Stimulated activated CD4-positive, alpha-beta T cell treated with anti-CD3 and anti-CD28 coated beads, TNF-alpha, amount 100 ng/mL, for 48 hours (primary cell): Measurements from ENCODE around the gene KRTAP5-4.
"Not testable (repeated sequence)": the region's sequence is repeated elsewhere in the genome, so short reads cannot be mapped to it uniquely, and the experiment has no call there.

Experiments used
- DNase-seq, 3 donors: peaks; one replicate each; pipeline ENCODE4 v3.0.0-alpha.2; 2020; ENCODE audit warnings: low read depth in 3 of 3

KRTAP5-4 gene

GRCh38 chr11:1652771-1653540 lies 31.0 kb upstream of the KRTAP5-4 start:
- peak; percentile 53 to 74 (median 65) for DNase-seq

- no peak for DNase-seq
Measured at GRCh38 chr11:1652442-1652770, 30.5 kb upstream of the KRTAP5-4 start.

GRCh38 chr11:1652026-1652425 lies 30.1 kb upstream of the KRTAP5-4 start:
- no peak for DNase-seq

GRCh38 chr11:1651411-1651980 lies 29.6 kb upstream of the KRTAP5-4 start:
- DNase-seq: no peak

- DNase-seq: no peak
Measured at GRCh38 chr11:1650918-1651262, 29.0 kb upstream of the KRTAP5-4 start.

- DNase-seq: no peak
Measured at GRCh38 chr11:1650034-1650917, 28.3 kb upstream of the KRTAP5-4 start.

- DNase-seq: no peak
Measured at GRCh38 chr11:1648653-1649420, 26.9 kb upstream of the KRTAP5-4 start.

GRCh38 chr11:1647901-1648652 lies 26.1 kb upstream of the KRTAP5-4 start:
- DNase-seq: no peak

- not testable (repeated sequence) for DNase-seq
Measured at GRCh38 chr11:1646540-1646939, 24.6 kb upstream of the KRTAP5-4 start.

GRCh38 chr11:1645357-1645821 lies 23.5 kb upstream of the KRTAP5-4 start:
- DNase-seq: no peak

- DNase-seq: no peak
Measured at GRCh38 chr11:1644601-1645356, 22.8 kb upstream of the KRTAP5-4 start.

GRCh38 chr11:1643146-1643690 lies 21.3 kb upstream of the KRTAP5-4 start:
- DNase-seq: no peak

GRCh38 chr11:1642288-1643145 lies 20.6 kb upstream of the KRTAP5-4 start:
- no peak for DNase-seq

- DNase-seq: no peak
Measured at GRCh38 chr11:1641096-1641495, 19.2 kb upstream of the KRTAP5-4 start.

- DNase-seq: peak in 1 of 3 donors; percentile 28
Measured at GRCh38 chr11:1640076-1640946, 18.4 kb upstream of the KRTAP5-4 start.

GRCh38 chr11:1639666-1640065 lies 17.7 kb upstream of the KRTAP5-4 start:
- no peak for DNase-seq

GRCh38 chr11:1639102-1639620 lies 17.2 kb upstream of the KRTAP5-4 start:
- DNase-seq: no peak

GRCh38 chr11:1638344-1638743 lies 16.4 kb upstream of the KRTAP5-4 start:
- no peak for DNase-seq
